LNCaP clone FGC (cell line): ENCODE results near the gene TBC1D2.

Experiments
- DNase-seq: peaks from one replicate; pipeline ENCODE4 v3.0.0-alpha.2; 2011; ENCODE audit warnings: low read depth
- H3K4me3 ChIP-seq: 2 replicates; pipeline ENCODE4 v1.5.1; 2011; ENCODE audit warnings: mild to moderate bottlenecking, low read depth, low read length, control low read depth
- CTCF ChIP-seq: IDR thresholded peaks from 2 replicates; pipeline ENCODE4 v1.5.1; 2012; ENCODE audit warnings: mild to moderate bottlenecking; ENCODE audit not compliant: control insufficient read depth, insufficient read depth; ENCODE audit errors: extremely low read depth

The TBC1D2 gene

GRCh38 chr9:98228392-98229089 is 26.9 kb downstream of the TBC1D2 start:
- TF ChIP-seq CTCF, result no peak
- no peak for DNase-seq
- no peak overlapping the region for H3K4me3 ChIP-seq

GRCh38 chr9:98227883-98228282 is 27.6 kb downstream of the TBC1D2 start:
- no peak for TF ChIP-seq CTCF
- no peak for DNase-seq
- no peak overlapping the region for H3K4me3 ChIP-seq

DNA sequence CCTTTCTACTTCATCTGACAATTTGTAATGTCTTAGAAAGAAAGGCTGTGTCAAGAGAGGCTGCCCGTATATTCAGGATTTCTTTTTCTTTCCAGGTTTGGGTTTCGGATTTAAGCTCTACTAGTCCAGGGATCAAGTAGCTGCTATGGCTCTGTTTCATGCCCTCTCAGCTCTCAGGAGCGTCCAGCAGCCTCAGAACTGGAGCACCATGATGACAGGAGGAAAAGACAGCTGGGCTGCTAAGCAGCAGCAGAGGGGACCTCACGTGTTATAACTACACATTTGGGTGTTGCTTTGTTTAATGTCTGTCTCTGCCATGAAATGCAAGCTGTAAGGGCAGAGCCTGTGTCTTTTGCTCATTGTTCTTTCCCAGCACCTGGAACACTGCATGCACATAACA is 28.5 kb downstream of the TBC1D2 start:
- TF ChIP-seq CTCF, result no peak
- H3K4me3 ChIP-seq, result no peak overlapping the region
- DNase-seq, result no peak

DNA sequence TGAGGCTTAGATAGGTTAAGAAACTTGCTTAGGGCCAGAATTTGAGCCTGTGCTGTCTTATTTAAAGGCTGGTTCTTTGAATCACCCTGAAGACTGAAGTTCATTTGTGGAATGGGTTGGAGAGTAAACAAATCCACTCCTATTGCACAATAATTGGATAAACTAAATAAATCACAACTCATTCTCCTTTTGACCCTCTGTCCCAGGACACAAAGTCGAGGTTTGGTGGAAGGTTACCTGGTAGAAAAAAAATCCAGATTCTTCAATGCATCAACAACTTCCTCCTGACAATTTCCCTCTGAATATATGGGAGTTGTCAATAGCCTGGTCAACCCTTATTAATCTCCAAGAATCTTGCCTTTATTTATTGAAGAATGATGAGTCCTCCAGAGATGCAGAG is 28.9 kb downstream of the TBC1D2 start:
- DNase-seq, result no peak
- no peak for TF ChIP-seq CTCF
- no peak overlapping the region for H3K4me3 ChIP-seq

DNA sequence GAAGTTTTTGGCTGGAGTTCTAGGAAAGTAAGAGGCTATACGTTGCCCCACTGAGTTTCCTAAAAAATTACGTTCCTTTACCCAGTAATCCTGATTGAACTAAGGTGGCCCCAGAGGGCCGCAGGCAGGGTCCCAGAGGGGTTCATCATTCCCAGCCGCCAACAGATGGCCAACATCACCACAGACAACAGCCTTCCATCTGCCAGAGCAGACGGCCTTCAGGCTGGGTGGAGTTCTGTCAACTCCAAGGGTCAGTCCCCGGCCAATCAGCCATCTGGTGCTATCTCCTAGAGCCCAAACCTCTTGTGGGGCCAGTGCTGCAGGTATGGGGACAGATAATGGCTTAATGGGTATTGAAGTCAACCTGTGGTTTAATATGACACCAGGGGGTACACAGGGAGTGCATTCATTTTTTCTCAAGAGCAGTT is 30.4 kb downstream of the TBC1D2 start:
- no peak for DNase-seq
- no peak for TF ChIP-seq CTCF
- H3K4me3 ChIP-seq, result no peak overlapping the region

- no peak for TF ChIP-seq CTCF
- H3K4me3 ChIP-seq, result no peak overlapping the region
- no peak for DNase-seq
Observed at GRCh38 chr9:98222885-98223691, 32.4 kb downstream of the TBC1D2 start.
